ENCODE measurements around the gene ADD1. TPM values are rescaled to one million over a fixed set of nuclear protein-coding genes. Genes with fewer than 3 reads are reported as not detected.

The ADD1 gene
- total and polyA plus RNA-seq, 4 donors = 62.2 to 142 (median 83.4) TPM

- peak; percentile 29 for DNase-seq (ENCODE audit: low spot score)
- Histone ChIP-seq H3K4me1 (ENCODE audit: control insufficient read depth in 4 of 4, insufficient read depth in 4 of 4, low read length in 3 of 4) (peaks cover 5 to 22% (median 13%) of the 10 kb centered on the region in 4 donors), H3K27ac (ENCODE audit: low read depth in 1 of 2, low read length in 2 of 2) (no peak overlapping the region), H3K4me3 (ENCODE audit: low read depth in 1 of 3, low read length in 3 of 3) (no peak overlapping the region), H3K9ac (ENCODE audit: low read depth in 1 of 2, low read length in 2 of 2) (no peak overlapping the region), H3K27me3 (ENCODE audit: control insufficient read depth in 4 of 4, insufficient read depth in 4 of 4, low read length in 3 of 4) (no peaks in the 10 kb centered on the region), H3K36me3 (ENCODE audit: control insufficient read depth in 4 of 4, insufficient read depth in 3 of 4, low read depth in 1 of 4, low read length in 3 of 4) (peaks cover 28 to 60% (median 36%) of the 10 kb centered on the region in 4 donors), H3K9me3 (ENCODE audit: control insufficient read depth in 4 of 4, low read length in 3 of 4) (no peaks in the 10 kb centered on the region)
- 95% methylated on average over 30 of the region's 30 CpGs for WGBS
- no peak for TF ChIP-seq EGR1 (IDR thresholded peaks at IDR 0.05; ENCODE audit: low read depth in 2 of 2)
- TF ChIP-seq RAD21 (IDR thresholded peaks at IDR 0.05) = no peak
- no peak for TF ChIP-seq JUND (IDR thresholded peaks at IDR 0.05)
- no peak for TF ChIP-seq RXRA (IDR thresholded peaks at IDR 0.05)
- TF ChIP-seq YY1 (IDR thresholded peaks at IDR 0.05) = no peak
- no peak for TF ChIP-seq HNF4A (conservative IDR thresholded peaks at IDR 0.05)
These were observed 96.0 kb downstream of the ADD1 start for GRCh38 chr4:2939383-2940243.

- H3K9me3 ChIP-seq (ENCODE audit: control insufficient read depth in 4 of 4, low read length in 3 of 4) = no peaks in the 10 kb centered on the region
- H3K27ac ChIP-seq (ENCODE audit: low read depth in 1 of 2, low read length in 2 of 2) = no peak overlapping the region
- H3K4me3 ChIP-seq (ENCODE audit: low read depth in 1 of 3, low read length in 3 of 3) = no peak overlapping the region
- H3K9ac ChIP-seq (ENCODE audit: low read depth in 1 of 2, low read length in 2 of 2) = no peak overlapping the region
- no peaks in the 10 kb centered on the region for H3K27me3 ChIP-seq (ENCODE audit: control insufficient read depth in 4 of 4, insufficient read depth in 4 of 4, low read length in 3 of 4)
- H3K4me1 ChIP-seq (ENCODE audit: control insufficient read depth in 4 of 4, insufficient read depth in 4 of 4, low read length in 3 of 4) = peaks cover 3 to 18% (median 9%) of the 10 kb centered on the region in 4 donors
- WGBS = 96% methylated on average over 29 of the region's 29 CpGs
- TF ChIP-seq EGR1 (IDR thresholded peaks at IDR 0.05; ENCODE audit: low read depth in 2 of 2) = no peak
- no peak for TF ChIP-seq NR2F2 (IDR thresholded peaks at IDR 0.05)
- TF ChIP-seq RAD21 (IDR thresholded peaks at IDR 0.05) = no peak
- TF ChIP-seq YY1 (IDR thresholded peaks at IDR 0.05) = no peak
- no peak for TF ChIP-seq CTCF (IDR thresholded peaks at IDR 0.05; ENCODE audit: low read depth, low read length, missing input control)
- no peak for TF ChIP-seq GABPA (IDR thresholded peaks at IDR 0.05 in 1 of 2, conservative IDR thresholded peaks at IDR 0.05 in 1 of 2)
- TF ChIP-seq RXRA (IDR thresholded peaks at IDR 0.05) = no peak
- TF ChIP-seq HNF4A (conservative IDR thresholded peaks at IDR 0.05) = no peak
- TF ChIP-seq JUND (IDR thresholded peaks at IDR 0.05) = no peak
- TF ChIP-seq FOXA2 (IDR thresholded peaks at IDR 0.05) = no peak
- TF ChIP-seq ZBTB33 (IDR thresholded peaks at IDR 0.05) = no peak
- no peak for TF ChIP-seq ATF3 (IDR thresholded peaks at IDR 0.05)
- no peak for TF ChIP-seq FOXA1 (IDR thresholded peaks at IDR 0.05)
- TF ChIP-seq TAF1 (conservative IDR thresholded peaks at IDR 0.05) = no peak
- no peak for TF ChIP-seq REST (IDR thresholded peaks at IDR 0.05)
- no peak for TF ChIP-seq SP1 (IDR thresholded peaks at IDR 0.05)
- TF ChIP-seq MAX (IDR thresholded peaks at IDR 0.05) = no peak
- peaks cover 32 to 69% (median 40%) of the 10 kb centered on the region in 4 donors for H3K36me3 ChIP-seq (ENCODE audit: control insufficient read depth in 4 of 4, insufficient read depth in 3 of 4, low read depth in 1 of 4, low read length in 3 of 4)
- DNase-seq (ENCODE audit: low spot score) = peak; percentile 28
These were observed 96.9 kb downstream of the ADD1 start for GRCh38 chr4:2940267-2941137.
